Small intestine (tissue), 7 donors: ENCODE results near the gene HMCN1. TPM values are rescaled to one million over a fixed set of nuclear protein-coding genes. Genes with fewer than 3 reads are reported as not detected.

Experiments
- DNase-seq, 2 donors: peaks; one replicate each; pipeline versions ENCODE4 v3.0.0 to v3.0.0-alpha.2; 2013
- FAIRE-seq: peaks from 2 replicates; lab custom pipeline; 2012; peaks lifted over from hg19 to GRCh38; lab: Jason Lieb, UNC
- H3K27ac ChIP-seq, 3 donors: one replicate each; pipeline ENCODE4 v1.5.1; 2013; ENCODE audit warnings: low read length in 2 of 3, mild to moderate bottlenecking in 2 of 3, control low read depth in 1 of 3, inconsistent platforms in 1 of 3, low read depth in 1 of 3, moderate library complexity in 1 of 3
- H3K27me3 ChIP-seq, 3 donors: one replicate each; pipeline ENCODE4 v1.6.1; 2013; ENCODE audit warnings: low read length in 3 of 3, inconsistent platforms in 1 of 3; ENCODE audit not compliant: control insufficient read depth in 3 of 3, insufficient read depth in 3 of 3
- H3K36me3 ChIP-seq, 3 donors: one replicate each; pipeline ENCODE4 v1.6.1; 2013; ENCODE audit warnings: low read length in 3 of 3, inconsistent platforms in 1 of 3, low read depth in 1 of 3, mild to moderate bottlenecking in 1 of 3, moderate library complexity in 1 of 3; ENCODE audit not compliant: control insufficient read depth in 3 of 3, insufficient read depth in 2 of 3
- H3K4me1 ChIP-seq, 3 donors: one replicate each; pipeline ENCODE4 v1.6.1; 2013; ENCODE audit warnings: low read length in 2 of 3, inconsistent platforms in 1 of 3, low read depth in 1 of 3, mild to moderate bottlenecking in 1 of 3, moderate library complexity in 1 of 3; ENCODE audit not compliant: control insufficient read depth in 3 of 3, insufficient read depth in 2 of 3
- H3K4me3 ChIP-seq, 3 donors: one replicate each; pipeline ENCODE4 v1.5.1; 2013; ENCODE audit warnings: low read length in 3 of 3, control low read depth in 1 of 3, inconsistent platforms in 1 of 3, low read depth in 1 of 3, mild to moderate bottlenecking in 1 of 3, moderate library complexity in 1 of 3
- H3K9me3 ChIP-seq, 2 donors: one replicate each; pipeline ENCODE4 v1.6.1; 2013; ENCODE audit warnings: low read depth in 1 of 2, low read length in 1 of 2; ENCODE audit not compliant: control insufficient read depth in 2 of 2, insufficient read depth in 1 of 2
- WGBS, 3 donors: extraction: QIAGEN DNeasy Blood & Tissue Kit; methylation state at CpG; one replicate each; pipeline ENCODE4 v1.1.7; 2013; 5-methylcytosine and 5-hydroxymethylcytosine counted together
- polyA plus RNA-seq, 4 donors: library from polyadenylated mRNA; stranded (reverse) in 3 of 4; unstranded in 1 of 4; fragments of 200-250 nt in 3 of 4; fragments of 120-200 nt in 1 of 4; gene quantifications; one replicate each; pipeline versions ENCODE4 v1.2.1 to v1.2.3, GENCODE V29; 2013
- donor health status: healthy with polysubstance abuse.
- donor health status: control.
- donor health status: control.
- donor health status: Bipolar disorder and iron deficiency.
- donor health status: healthy.

The HMCN1 gene
- polyA plus RNA-seq, 4 donors, result under 0.01 to 1.9 (median 0.62) TPM

DNA sequence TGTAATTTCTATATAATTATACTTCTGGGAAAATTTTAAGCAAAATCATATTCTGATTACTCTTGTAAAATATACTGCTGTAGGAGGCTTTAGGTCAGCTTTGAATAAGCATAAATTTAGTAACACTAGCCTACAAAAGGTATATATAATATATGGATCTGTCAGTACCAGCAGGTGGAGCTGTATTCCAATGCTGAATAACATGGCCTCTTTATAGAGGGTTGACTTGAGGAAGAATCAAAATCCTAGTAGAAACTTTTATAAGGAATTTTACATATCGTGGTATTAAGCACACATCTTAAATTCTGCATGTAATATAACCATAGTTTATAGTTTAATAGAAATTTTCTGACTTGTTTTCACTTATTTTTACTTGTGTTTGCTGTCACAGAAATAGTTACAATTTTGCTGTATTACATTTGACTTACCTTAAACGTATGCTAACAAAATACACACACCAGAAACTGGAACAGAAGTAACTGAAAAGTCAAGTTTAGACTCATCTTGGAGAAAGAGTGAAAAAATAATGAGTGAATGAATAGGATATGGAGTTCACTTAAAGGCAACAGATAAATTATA lies 79.3 kb downstream of the HMCN1 start:
- no peaks in the 10 kb centered on the region for H3K36me3 ChIP-seq
- H3K4me1 ChIP-seq, result no peaks in the 10 kb centered on the region
- FAIRE-seq, result peak; percentile 39
- no peaks in the 10 kb centered on the region for H3K27me3 ChIP-seq
- no peaks in the 10 kb centered on the region for H3K9me3 ChIP-seq
- DNase-seq, result peak; percentile 59
- H3K4me3 ChIP-seq, result no peak overlapping the region
- 49 to 70% (median 55%) methylated on average over 2 of the region's 2 CpGs for WGBS, 3 donors
- H3K27ac ChIP-seq, result no peak overlapping the region

DNA sequence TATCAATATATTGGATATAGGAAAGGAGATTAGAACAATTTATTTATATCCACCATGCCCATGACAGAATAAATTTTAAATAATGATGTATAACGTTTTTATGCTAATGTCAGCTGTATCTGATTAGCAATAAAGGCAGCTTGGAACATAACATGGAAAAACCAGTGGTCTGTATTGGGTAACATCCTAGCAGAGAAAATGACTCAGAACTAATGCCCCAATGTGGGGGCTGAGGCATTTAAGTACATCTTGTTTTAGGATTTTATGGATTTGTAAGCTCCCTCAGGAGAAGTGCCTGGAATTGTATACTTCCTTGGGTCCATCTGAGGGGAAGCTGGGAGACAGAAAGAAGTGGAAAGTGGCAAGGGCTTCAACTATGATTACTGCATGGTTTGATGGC lies 82.3 kb downstream of the HMCN1 start:
- H3K9me3 ChIP-seq, result no peaks in the 10 kb centered on the region
- no peaks in the 10 kb centered on the region for H3K36me3 ChIP-seq
- WGBS, 3 donors, result 42 to 66% (median 63%) methylated on average over 1 of the region's 1 CpG
- H3K4me1 ChIP-seq, result no peaks in the 10 kb centered on the region
- no peak overlapping the region for H3K27ac ChIP-seq
- no peak for DNase-seq
- no peaks in the 10 kb centered on the region for H3K27me3 ChIP-seq
- H3K4me3 ChIP-seq, result no peak overlapping the region
- no peak for FAIRE-seq

DNA sequence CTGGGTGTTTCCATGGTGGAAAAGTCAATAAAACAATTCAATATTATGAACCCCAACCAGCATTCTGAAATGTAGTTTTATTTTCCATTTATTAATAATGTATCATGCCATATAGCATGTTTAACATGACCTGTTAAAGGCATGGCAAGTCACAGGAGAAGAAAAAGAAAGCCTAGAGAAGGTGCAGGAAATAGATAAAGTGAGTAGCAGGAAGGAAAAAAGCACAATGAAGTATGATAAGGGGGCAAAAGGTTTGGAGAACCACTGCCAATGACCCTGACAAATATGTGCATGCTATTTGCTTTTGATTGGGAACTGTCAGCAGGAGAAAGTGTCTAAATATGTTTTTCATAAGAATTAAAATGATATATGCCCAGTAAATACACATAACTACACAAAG lies 85.6 kb downstream of the HMCN1 start:
- FAIRE-seq, result no peak

DNA sequence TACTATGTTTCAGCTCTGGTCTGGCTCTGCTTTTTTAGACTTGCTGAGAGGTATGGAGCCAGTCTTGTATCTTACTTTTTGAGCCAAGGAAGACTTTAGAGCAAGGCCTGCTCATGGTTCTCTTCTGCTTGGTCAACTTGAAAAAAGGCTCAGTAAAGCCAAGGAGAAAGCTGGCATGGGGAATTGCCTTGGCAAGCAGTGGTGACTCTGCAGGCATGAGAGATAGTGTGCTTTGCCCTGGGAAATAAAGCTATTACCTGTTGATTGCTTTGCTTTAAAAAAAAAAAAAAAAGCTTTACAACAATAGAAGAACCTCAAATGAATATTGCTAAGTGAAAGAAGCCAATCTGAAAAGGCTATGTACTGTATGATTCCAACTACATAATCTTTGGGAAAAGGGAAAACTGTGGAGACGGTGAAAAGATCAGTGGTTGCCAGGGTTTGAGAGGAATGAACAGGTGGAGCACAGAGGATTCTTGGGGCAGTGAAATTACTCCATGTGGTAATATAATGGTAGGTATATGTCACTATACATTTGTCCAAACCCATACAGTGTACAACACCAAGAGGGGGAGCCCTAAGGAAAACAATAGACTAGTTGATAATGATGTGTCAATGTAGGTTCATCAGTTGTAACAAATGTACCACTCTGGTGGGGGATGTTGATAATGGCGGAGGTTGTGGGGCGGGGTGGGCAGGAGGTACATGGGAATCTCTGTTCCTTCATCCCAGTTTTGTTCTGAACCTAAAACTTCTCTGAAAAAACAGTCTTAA lies 87.6 kb downstream of the HMCN1 start:
- H3K27ac ChIP-seq, result no peak overlapping the region
- DNase-seq (peak in 1 of 2 donors; percentile 16), FAIRE-seq (no peak)
- H3K4me1 ChIP-seq, result no peaks in the 10 kb centered on the region
- no peaks in the 10 kb centered on the region for H3K9me3 ChIP-seq
- no peak overlapping the region for H3K4me3 ChIP-seq
- 90 to 94% (median 91%) methylated on average over 3 of the region's 3 CpGs for WGBS, 3 donors
- no peaks in the 10 kb centered on the region for H3K36me3 ChIP-seq
- H3K27me3 ChIP-seq, result no peaks in the 10 kb centered on the region

More for the DNA sequence above, 85.6 kb downstream of the HMCN1 start:
- Histone ChIP-seq H3K27ac (no peak overlapping the region), H3K36me3 (no peaks in the 10 kb centered on the region), H3K4me1 (no peaks in the 10 kb centered on the region), H3K27me3 (no peaks in the 10 kb centered on the region), H3K4me3 (no peak overlapping the region), H3K9me3 (no peaks in the 10 kb centered on the region)
- DNase-seq, result no peak

DNA sequence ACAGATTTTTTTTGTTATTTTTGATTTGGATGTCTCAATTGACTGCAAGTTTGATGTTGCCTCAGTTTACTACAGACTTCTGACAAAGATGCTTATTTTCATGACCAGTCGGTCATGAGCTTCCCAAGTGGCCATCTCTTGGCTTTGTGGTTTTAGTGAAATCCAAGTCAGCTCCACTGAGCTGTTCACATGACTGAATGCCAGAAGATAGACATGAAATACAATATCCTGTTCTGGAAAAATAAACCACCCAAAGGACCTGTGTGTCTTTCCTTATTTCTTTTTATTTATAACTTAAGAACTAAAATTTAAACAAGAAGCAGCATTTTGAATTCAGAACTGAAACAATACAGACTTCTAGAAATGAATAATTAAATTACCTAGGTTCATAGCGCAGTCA lies 89.3 kb downstream of the HMCN1 start:
- 80 to 91% (median 80%) methylated on average over 2 of the region's 2 CpGs for WGBS, 3 donors

DNA sequence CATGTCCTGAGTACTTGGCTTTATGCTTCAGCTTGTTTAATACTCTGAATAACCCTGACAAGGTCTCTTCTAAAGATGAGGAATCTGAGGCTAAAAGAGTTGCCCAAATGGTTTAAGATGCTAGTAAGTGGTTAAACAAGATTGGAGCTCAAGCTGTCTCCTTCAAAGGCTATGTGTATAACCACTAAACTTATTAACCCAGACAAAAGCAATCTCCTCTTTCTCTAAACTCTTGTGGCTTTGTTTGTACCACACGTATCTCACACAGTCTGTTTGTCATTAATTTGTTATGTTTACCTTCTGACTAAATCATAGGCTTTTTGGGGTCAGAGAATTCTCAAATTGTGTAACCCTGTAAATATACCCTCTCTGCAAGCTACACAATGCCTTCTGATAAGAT lies 89.9 kb downstream of the HMCN1 start:
- no peaks in the 10 kb centered on the region for H3K9me3 ChIP-seq
- no peak overlapping the region for H3K27ac ChIP-seq
- no peaks in the 10 kb centered on the region for H3K36me3 ChIP-seq
- H3K4me1 ChIP-seq, result no peaks in the 10 kb centered on the region
- H3K4me3 ChIP-seq, result no peak overlapping the region
- FAIRE-seq (no peak), DNase-seq (no peak)
- WGBS, 3 donors, result 39 to 76% (median 58%) methylated on average over 1 of the region's 1 CpG
- H3K27me3 ChIP-seq, result no peaks in the 10 kb centered on the region

More for the DNA sequence above, 89.3 kb downstream of the HMCN1 start:
- Histone ChIP-seq H3K9me3 (no peaks in the 10 kb centered on the region), H3K4me1 (no peaks in the 10 kb centered on the region), H3K27me3 (no peaks in the 10 kb centered on the region), H3K27ac (no peak overlapping the region), H3K4me3 (no peak overlapping the region), H3K36me3 (no peaks in the 10 kb centered on the region)
- FAIRE-seq (no peak), DNase-seq (no peak)

DNA sequence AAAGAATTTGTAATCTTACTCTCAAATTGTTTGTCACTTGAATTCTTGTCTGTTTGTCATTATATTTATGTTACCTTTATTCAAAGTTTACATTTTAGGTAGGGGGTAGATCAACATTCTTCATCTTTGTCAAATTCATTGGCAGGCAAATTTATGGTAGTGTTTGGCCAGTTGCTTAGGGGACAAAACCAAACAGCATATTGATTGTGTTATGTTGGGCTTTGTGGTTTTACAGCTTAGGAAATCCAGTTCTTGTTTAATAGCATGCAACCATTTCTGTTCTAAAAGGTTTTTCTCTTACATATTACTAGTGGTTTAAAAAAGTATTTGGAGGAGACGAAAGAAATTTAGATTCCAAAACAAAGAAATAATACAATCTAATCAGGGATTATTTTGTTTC lies 91.4 kb downstream of the HMCN1 start:
- peak; percentile 36 for FAIRE-seq
- no peaks in the 10 kb centered on the region for H3K9me3 ChIP-seq
- 74 to 78% (median 77%) methylated on average over 1 of the region's 1 CpG for WGBS, 3 donors
- H3K4me1 ChIP-seq, result no peaks in the 10 kb centered on the region
- no peaks in the 10 kb centered on the region for H3K27me3 ChIP-seq
- DNase-seq, result no peak
- H3K36me3 ChIP-seq, result no peaks in the 10 kb centered on the region
- no peak overlapping the region for H3K4me3 ChIP-seq
- no peak overlapping the region for H3K27ac ChIP-seq

DNA sequence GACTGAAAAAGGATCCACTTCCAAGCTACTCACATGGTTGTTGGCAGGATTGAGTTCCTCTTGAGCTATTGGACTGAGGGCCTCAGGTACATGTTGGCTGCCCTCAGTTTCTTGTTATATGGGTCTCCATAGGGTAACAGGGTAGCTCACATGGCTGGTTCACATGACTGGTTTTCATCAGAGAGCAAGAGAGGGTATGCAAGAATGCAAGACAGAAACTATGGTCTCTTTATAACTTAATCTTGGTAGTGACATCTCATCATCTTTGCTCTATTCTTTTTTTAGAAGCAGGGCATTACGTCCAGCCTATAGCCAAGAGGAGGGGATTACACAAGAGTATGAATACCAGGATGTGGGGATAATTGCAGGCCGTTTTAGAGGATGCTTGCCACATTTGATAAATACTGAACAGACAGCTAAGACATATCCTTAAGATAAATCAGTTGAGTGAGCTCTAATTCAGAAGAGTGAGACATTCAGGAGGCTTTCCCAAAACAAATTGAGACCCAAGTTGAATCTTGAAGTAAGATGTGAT lies 100.2 kb downstream of the HMCN1 start:
- H3K9me3 ChIP-seq, result no peaks in the 10 kb centered on the region
- no peak for FAIRE-seq
- 51 to 65% (median 57%) methylated on average over 2 of the region's 2 CpGs for WGBS, 3 donors

More for the DNA sequence above, 100.2 kb downstream of the HMCN1 start:
- Histone ChIP-seq H3K27me3 (peaks cover 0 to 3% (median 0%) of the 10 kb centered on the region in 3 donors), H3K36me3 (no peaks in the 10 kb centered on the region), H3K27ac (no peak overlapping the region), H3K4me3 (no peak overlapping the region), H3K4me1 (no peaks in the 10 kb centered on the region)
- DNase-seq, result no peak
